Epithelial cell of prostate (primary cell): Measurements from ENCODE around the gene PCDH9.

ENCODE experiments used
- DNase-seq: peaks from one replicate; pipeline ENCODE4 v3.0.0-alpha.2; 2011; ENCODE audit warnings: low read depth, low spot score
- H3K27ac ChIP-seq: fragments of 450-650 bp; 2 replicates; pipeline ENCODE4 v1.5.1; 2017; ENCODE audit warnings: mild to moderate bottlenecking

PCDH9 gene

GRCh38 chr13:66400292-66400691 is 829.8 kb downstream of the PCDH9 start:
- no peak for DNase-seq
- no peak overlapping the region for H3K27ac ChIP-seq

DNA sequence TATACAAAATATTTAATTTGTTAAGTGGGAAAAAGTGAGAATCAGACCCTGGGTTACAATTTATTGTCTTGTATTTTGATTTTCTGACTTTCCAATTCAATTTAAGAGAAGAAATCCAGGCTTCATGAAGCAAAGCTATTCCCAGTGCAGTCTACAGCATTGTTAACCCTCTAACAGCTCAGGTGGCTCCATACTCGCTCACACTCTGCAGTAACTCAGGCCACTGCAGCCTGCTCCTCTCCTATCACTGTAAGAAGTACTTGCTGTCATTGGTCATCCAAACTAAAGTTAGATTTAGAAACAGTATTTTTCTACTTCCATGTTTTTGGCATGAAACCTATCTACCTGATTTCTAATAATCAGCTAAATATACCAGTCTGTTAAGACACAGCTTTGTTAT is 830.3 kb downstream of the PCDH9 start:
- no peak for DNase-seq
- no peak overlapping the region for H3K27ac ChIP-seq

DNA sequence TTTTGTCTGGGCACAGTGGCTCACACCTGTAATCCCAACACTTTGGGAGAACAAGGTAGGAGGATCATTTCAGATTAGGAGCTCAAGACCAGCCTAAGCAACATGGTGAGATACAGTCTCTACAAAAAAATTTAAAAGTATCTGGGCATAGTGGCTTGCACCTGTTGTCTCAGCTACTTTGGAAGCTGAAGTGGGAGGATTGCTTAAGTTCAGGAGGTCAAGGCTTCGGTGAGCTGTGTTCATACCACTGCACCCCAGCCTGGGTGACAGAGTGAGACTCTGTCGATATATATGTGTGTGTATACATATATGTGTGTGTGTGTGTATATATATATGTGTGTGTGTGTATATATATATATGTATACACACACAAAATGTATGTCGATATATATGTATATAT is 833.0 kb downstream of the PCDH9 start:
- no peak for DNase-seq
- H3K27ac ChIP-seq: no peak overlapping the region

DNA sequence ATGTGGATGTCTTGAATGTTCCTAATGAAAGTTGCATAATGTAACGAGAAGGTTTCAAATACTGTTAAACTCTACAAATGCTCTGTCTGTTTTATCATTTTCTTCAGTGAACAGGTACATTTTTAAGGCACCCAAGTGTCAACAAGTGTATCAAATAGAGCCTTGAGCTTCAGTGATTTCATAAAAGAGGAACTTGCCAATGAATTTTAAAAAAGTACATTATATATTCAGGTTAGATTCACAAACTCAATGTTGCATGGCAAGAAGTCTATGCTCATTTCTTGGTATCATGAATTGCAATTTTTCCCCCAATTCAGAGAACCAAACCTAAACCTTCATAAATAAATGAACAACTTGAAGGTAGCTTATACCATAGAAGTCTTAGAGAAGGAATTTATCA is 838.8 kb downstream of the PCDH9 start:
- no peak overlapping the region for H3K27ac ChIP-seq
- no peak for DNase-seq

DNA sequence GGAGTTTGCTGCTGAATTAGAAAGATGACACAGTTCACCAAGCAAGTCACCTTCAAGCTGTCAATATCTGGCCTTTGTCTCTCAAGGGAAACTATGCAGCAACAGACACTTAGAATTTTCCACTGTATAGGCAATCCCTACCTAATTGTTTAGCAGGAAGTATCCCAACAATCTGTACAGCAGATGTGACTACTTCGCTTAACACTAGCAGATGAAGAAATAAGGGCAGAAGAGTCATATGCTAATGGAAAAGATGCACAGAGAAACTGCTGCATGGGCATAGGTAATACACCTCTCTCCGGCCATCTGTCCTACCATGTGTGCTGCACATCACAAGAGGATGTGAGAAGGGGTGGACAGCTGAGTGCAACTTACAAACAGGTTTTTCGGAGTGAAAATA is 851.2 kb downstream of the PCDH9 start:
- no peak overlapping the region for H3K27ac ChIP-seq
- no peak for DNase-seq

- no peak for DNase-seq
- H3K27ac ChIP-seq: no peak overlapping the region
Observed at GRCh38 chr13:66377569-66377968, 852.6 kb downstream of the PCDH9 start.

- DNase-seq: no peak
- no peak overlapping the region for H3K27ac ChIP-seq
Observed at GRCh38 chr13:66375756-66376155, 854.4 kb downstream of the PCDH9 start.

DNA sequence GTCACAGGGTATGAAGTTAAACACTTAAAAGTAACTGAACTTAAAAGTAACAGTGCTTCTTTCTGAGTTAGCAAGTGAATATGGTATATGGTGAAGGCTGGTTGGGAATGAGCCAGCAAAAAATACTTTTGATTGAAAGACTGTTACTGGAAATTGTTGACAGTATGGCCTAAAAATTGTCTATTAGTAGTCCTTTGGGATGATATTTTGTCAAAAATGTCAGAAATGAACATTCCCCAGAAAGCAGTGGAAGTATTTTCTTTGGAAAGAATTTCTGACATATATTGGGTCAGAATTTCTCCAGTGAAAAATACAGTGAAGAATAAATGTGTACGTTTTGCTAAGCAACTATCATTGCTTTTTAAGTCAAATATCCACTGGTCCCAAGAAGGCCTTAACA is 860.5 kb downstream of the PCDH9 start:
- no peak overlapping the region for H3K27ac ChIP-seq
- no peak for DNase-seq

DNA sequence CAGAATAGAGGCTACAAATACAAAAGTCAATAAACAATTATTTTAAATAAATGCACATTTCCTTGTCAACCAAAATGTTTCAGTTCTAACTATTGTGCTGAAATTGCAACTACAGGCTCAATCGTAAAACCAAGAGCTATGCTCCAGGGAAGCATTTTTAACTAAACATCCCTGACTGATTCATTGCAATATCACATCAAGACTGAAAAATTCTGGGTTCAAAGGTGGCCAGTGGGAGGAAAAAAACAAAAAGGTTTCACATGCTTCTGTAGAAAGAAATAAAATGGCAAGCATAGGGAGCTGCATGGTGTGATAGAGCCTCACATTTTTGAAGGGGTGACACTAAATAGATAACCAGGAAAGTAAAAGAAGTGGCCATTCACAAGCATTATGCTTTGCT is 862.8 kb downstream of the PCDH9 start:
- H3K27ac ChIP-seq: no peak overlapping the region
- no peak for DNase-seq

DNA sequence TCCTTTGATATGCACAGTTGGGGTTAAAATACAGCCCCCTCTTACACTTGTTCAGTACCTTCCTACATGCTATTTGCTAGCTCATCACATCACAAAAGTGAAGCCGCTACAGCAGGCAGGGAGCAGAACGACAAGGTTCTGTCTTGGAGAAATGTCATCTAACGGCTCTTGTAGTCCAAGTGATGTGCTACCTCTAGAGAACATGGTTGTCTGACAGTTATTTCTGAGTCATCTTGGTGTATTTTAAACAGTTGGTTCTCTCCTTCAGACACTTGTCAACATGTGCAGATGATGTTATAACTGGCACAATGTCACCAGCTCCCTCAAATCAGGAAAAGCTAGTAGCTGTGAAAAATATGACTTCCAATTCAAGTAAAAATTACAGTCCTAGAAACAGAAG is 865.0 kb downstream of the PCDH9 start:
- no peak for DNase-seq
- H3K27ac ChIP-seq: no peak overlapping the region

DNA sequence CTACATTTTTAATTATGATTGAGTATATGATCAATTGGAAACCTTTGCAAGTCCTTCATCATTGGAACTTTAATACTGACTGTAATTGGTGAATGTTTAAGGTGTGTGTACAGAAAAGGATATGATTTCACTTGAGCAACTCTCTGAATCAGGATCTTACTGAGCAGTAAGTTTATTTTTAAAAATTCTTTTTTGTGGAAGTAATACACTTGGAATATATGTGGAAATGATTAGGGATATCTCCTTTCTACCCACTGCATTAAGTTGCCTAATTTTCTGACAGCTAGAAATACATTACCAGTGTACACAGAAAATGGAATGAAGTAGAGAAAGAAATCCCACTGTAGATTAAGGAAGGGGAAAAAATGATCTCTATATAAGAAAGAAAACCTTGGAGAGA is 865.8 kb downstream of the PCDH9 start:
- H3K27ac ChIP-seq: no peak overlapping the region
- DNase-seq: no peak

GRCh38 chr13:66362485-66362884 is 867.7 kb downstream of the PCDH9 start:
- no peak overlapping the region for H3K27ac ChIP-seq

DNA sequence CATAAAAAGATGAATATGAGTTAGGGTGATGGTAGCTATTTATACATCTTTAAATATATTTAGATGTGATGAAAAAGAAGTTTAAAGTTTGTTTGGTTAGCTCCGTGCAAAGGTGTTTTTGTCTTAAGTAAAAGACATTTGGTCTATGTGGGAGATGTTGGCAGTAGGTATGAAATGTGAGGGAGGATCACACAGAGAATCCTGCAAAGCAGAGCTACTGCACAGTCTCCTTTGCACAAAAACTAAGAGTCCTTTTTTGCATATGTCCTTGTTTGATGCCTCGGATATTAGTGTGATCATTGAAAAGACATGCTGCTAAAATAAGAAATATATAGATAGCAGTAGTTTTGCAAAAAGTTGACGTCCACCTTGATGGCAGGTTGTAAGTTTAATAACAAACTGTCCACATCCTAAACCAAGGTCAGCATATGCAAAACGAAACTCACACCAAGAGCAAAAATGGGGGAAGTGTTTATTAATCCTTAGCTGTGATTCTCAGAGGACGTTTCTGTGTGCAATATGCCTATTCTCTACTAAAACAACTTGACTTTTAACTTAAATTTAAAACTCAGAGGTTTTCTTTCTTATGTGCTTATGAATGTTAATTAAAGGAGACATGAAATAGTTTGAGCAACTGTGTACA is 870.1 kb downstream of the PCDH9 start:
- DNase-seq: no peak
- H3K27ac ChIP-seq: no peak overlapping the region

More at GRCh38 chr13:66362485-66362884, 867.7 kb downstream of the PCDH9 start:
- no peak for DNase-seq

DNA sequence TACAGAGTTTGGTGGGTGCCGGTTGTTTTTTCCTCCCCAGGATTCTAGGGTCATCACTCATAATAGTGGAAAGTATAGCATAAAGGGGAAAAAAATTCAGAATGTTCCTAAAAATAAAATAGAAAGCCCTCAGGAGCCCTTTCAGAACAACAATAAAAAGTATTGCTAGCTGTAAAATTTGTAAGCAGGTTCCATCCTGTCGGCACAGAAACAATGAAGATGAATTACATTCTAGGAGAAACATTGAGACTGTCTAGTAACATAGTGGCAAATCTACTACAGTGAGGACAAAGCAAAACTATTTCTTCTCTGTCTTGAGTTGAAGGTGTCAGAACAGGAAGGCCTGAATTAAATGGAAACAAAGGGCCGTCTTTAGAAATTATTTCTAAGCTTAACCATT is 870.7 kb downstream of the PCDH9 start:
- DNase-seq: no peak
- H3K27ac ChIP-seq: no peak overlapping the region

- H3K27ac ChIP-seq: no peak overlapping the region
- no peak for DNase-seq
Observed at GRCh38 chr13:66358564-66358963, 871.6 kb downstream of the PCDH9 start.

GRCh38 chr13:66357463-66357862 is 872.7 kb downstream of the PCDH9 start:
- H3K27ac ChIP-seq: no peak overlapping the region
- DNase-seq: no peak

GRCh38 chr13:66354879-66355751 is 875.0 kb downstream of the PCDH9 start:
- no peak for DNase-seq

DNA sequence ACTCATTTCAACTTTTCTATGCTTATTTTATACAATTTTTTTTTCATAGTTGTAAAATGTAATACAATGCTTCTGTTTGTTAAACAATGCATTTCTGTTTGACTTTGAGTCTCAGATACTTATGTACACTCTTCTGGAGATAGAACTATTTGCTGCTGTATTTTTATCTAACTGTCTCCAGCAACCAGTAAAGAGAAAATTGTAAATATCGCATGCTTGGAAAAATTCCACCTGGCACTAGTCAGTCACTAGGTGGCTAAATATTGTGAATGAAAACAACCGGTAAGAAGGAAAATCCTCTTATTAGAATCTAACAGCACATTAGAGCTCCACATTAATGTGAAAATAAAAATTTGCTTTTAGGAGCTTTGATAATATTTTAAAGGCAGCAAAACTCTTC is 876.5 kb downstream of the PCDH9 start:
- H3K27ac ChIP-seq: no peak overlapping the region

More at GRCh38 chr13:66354879-66355751, 875.0 kb downstream of the PCDH9 start:
- H3K27ac ChIP-seq: no peak overlapping the region

GRCh38 chr13:66349966-66350365 is 880.2 kb downstream of the PCDH9 start:
- no peak overlapping the region for H3K27ac ChIP-seq
- no peak for DNase-seq

More for the DNA sequence above, 876.5 kb downstream of the PCDH9 start:
- DNase-seq: no peak

DNA sequence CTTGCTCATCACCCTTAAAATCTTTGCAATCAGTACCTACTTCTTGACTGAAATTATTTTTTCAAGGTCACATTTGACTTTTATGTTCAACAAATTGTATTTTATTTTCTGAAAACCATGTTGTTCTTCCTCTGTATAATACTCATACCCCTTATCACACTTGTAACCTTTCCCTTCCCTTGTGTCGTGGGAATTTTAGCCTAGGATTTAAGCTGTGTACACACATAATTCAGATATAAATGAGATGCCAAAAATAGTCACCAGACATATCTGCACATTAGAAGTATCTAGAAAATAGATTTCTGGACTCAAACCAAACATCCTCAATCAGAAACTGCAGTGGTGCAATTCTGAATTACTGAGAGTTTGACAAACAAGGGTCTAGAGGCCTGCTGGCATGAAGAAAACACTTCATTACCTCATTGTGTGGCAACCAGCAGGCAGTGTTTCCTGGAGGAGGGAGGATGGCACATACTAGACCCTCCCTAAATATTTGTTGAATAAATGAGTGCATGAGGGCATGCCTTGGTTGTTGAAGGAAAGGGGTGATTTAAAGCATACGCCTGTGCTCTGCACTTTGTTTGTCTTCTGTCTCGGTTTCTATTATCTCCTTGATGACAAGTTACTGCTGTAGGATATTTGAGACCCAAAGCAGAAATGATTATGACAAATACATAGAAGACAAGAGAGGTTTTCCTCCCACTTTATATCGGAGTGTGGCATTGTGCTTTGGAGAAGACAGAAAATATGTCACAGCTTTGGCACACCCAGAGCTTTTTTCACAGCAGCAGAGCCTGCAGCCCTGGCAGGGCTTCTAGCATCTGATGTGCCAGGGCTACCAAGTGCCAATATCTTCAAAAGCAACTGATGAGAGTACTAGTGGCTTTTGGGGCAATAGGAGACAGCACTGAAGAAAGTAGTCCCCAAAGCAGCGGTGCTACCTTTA is 881.1 kb downstream of the PCDH9 start:
- no peak for DNase-seq

More for the DNA sequence above, 881.1 kb downstream of the PCDH9 start:
- no peak overlapping the region for H3K27ac ChIP-seq
